HL-60/S4 (cell line): ENCODE results near the gene TMEM255A.

Experiments used
- in situ Hi-C: fragments of 300-500 bp; cut with MboI; formaldehyde crosslinking; loops from 2 replicates; pipeline ENCODE4 v1.14.3; 2022; ENCODE audit warnings: low sequenced_read_pairs

Gene TMEM255A

GRCh38 chrX:120308959-120309872, 2.0 kb downstream of the TMEM255A start:
- in situ Hi-C loops: no loop called here

- in situ Hi-C loops: no loop called here
These were observed 2.7 kb downstream of the TMEM255A start for GRCh38 chrX:120308558-120308957.

GRCh38 chrX:120306630-120307029, 4.6 kb downstream of the TMEM255A start:
- in situ Hi-C loops: no loop called here

DNA sequence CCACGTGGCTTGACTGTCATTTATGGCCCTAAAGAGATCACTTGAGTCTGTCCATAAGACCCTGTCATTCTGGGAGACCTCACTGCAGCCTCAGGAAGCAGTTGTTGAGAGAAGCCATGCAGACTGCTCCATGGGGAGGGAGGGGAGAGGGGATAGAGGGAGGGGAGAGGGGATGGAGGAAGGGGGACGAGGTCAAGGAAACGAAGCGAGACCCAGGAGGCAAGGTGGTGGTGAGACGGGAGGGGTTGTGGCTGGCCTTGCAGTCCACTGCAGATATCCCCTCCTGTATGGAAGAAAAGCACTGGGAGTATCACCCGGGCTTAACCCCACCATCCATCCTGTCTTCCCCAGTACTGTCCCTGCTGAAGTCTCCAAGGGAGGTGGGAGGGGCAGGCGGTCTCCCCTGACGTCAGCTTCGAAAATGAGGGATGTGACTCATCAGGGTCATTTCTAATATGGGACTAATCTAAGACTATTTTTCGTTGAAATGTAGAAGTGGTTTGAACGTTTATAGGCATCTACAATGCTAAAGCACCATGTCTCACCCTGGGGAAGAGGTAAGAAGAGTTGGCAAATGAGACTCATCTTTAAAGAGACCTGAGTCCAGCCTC, 5.6 kb downstream of the TMEM255A start:
- in situ Hi-C loops: no loop called here

DNA sequence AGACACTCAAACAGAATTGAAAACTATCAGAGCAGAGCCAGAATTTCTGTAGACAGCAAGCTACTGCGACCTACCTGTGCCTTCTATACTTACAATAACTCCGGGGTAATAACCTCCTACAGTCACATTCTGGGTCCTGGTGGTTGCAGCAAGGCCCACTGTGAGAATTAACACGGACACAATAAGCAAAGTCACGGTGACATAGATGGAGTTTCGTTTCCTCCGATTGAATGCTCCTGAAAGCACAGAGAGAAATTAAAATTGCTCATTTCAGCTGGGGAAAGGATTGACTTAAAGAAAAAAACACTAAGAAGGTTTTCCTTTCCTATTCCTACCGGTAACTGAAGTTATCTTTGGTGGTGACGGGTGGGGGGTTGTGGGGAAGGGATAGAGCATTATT, 7.0 kb downstream of the TMEM255A start:
- in situ Hi-C loops: no loop called here

DNA sequence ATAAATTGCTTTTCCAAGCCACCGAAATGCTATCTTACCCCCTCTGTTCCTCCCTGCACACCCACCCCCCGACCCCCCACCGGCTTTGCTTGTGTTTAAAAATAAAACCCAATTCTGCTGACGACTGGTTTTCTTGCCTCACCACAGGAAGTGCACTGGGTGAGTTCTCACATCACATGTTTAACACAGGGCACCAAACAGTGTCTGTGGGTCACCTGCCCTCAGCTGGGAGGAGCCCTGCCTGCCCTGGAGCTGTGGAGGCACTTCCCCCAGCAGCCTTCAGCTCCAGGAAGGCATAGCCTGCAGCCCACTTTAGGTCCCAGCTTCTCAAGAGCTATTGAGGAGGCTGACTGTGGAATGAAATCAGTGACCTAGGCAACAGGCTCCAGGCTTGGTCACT, 8.8 kb downstream of the TMEM255A start:
- in situ Hi-C loops: no loop called here

DNA sequence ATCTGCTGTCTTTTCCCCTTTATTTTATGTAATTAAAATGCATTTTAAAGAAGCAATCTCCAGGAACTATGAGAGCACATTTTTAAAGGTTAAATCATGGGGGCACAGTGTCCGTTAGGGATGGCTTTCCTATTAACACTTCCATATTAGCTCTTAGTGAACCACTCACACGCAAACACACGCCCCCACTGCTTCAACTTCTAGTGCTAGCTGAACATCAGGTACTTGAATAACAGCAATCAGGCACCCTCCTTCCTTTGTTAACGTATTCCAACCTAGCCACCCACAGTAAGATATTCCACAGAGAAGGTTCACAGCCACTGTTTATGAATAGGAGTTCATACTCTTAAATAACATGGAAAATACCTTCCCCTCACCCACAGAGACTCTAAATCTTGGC, 9.3 kb downstream of the TMEM255A start:
- in situ Hi-C loops: no loop called here

GRCh38 chrX:120301497-120301896, 9.8 kb downstream of the TMEM255A start:
- in situ Hi-C loops: no loop called here

GRCh38 chrX:120299928-120300327, 11.3 kb downstream of the TMEM255A start:
- in situ Hi-C loops: no loop called here

GRCh38 chrX:120297923-120298322, 13.3 kb downstream of the TMEM255A start:
- in situ Hi-C loops: no loop called here

- in situ Hi-C loops: no loop called here
These were observed 16.6 kb downstream of the TMEM255A start for GRCh38 chrX:120294651-120295050.

- in situ Hi-C loops: no loop called here
These were observed 18.2 kb downstream of the TMEM255A start for GRCh38 chrX:120293015-120293414.

DNA sequence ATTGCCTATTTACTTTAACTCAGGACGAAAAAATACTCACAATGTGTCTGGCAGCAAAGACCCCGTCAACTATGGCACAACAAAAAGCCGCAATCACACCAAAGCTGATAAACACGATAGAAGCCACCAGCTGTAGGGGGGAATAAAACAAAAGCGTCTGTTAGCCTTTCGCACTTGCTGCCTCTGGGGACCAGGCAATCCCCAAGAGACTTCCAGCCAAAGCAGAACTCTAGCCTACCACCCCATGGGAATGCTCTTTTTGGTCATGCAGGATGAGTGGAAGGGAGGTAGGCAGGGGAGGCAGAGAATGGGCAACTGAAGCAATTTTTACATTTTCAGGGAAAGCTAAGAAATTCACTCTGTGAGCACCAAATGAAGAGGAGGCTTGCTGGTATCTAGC, 20.1 kb downstream of the TMEM255A start:
- in situ Hi-C loops: no loop called here

GRCh38 chrX:120290107-120290506, 21.2 kb downstream of the TMEM255A start:
- in situ Hi-C loops: no loop called here

DNA sequence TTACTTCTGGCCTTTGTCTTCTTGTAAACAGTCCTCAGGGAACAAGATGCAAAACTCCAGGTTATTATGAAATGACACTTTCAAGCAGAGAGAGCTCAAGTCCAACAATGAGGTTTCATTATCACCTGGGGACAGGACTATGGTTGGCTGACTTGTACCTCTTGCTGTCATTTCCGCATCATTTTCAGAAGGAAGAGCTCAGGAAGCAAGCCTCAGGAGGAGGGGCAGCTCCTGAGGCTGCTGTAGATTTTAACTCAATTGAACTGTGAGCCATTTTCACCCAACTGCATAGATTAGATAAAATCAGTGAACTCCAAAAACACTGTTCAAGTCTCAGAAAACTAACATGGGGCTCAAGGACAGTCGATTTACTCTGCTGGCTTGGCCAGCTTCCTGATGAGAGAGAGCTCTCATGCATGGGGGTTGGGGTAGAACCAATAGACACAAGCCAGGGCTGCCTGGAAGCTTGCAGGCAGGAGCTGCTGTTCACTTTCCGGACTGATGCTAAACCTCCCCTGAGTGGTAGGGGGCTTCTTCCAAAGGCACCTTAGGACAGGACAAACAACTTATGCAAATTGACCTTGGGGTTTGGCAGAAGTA, 23.6 kb downstream of the TMEM255A start:
- in situ Hi-C loops: no loop called here

- in situ Hi-C loops: no loop called here
These were observed 24.3 kb downstream of the TMEM255A start for GRCh38 chrX:120286733-120287512.

DNA sequence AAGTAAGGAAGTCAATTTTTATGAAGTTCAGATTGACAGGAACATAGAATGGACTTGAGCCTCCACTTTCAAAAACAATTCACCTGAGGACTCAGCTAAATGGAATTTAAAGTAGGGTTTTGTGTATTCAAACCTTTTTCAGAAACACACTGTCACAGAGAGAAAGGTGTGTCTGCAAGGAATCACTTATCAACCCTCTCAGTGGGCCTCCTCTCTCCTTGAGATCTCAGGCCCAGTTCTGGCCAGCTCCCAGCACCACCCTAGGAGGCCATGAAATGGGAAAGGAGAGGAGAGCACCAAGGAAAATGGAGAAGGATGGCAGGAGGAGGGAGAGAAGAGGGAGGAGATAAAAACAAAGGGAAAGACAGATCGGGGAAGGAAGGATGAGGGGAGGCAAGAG, 28.6 kb downstream of the TMEM255A start:
- in situ Hi-C loops: no loop called here

DNA sequence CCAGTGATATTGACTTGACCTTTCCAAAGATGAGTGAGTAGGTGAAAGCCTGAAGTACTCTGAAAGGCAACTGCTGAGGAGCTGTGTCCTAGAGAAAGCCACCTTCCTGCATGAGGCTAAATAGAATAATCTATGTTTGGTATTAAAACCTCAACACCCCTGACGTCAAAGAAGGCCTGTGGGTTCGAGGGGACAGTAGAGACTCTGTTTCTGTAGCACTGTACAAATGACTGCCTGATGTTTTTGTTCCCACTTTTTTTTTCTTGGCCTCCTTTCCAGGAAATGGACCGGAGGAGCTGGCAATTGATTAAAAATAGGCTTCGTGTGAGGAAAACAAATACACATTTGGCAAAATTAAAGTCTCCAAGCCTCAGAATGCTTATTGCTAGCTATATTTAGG, 29.5 kb downstream of the TMEM255A start:
- in situ Hi-C loops: no loop called here

DNA sequence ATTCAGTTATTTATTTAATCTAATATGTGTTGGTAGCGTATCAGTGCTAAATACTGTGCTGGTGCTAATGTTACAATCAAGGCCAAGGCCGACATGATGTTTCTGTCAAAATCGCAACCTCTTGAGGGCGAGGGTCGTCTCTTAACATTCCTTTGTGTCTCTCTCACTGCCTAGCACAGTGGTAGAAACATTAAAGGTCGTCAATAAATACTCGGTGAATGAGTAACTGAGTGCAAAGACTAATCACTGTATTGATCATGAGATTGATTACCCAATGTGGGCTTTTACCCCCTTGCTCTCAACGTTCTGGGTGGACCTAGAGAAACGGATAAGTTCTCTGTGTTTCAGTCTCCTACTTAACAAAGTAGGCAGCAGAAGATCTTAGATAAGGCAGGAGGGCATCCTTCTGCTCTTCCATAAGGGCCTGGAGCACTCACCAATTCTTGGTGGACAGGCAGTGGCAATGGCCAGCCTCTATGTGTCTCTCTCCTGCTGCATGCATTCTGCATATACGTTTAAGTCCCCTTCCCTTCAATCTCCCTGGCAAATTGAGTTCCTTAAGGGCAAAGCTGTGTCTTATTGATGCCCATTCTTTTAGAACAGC, 30.1 kb downstream of the TMEM255A start:
- in situ Hi-C loops: no loop called here

DNA sequence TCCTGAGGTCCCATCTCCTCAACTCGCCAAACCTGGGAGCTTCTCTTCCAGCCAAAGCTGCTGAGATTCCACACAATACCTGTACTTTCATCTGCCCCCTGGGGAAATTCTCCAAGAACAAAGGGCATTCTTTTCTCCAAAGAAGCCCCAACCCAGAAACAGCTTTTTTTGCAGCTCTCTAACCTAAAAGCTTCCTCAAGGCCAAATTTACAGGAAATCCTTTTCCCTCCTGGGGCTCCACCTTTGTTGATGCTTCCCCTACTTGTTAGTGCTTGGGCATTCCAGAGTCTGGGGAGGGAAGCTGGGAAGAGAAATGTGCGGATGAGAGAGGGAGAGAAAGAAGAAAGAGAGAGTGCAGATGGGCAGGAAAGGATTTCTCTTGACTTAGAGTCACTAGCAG, 36.3 kb downstream of the TMEM255A start:
- in situ Hi-C loops: no loop called here

DNA sequence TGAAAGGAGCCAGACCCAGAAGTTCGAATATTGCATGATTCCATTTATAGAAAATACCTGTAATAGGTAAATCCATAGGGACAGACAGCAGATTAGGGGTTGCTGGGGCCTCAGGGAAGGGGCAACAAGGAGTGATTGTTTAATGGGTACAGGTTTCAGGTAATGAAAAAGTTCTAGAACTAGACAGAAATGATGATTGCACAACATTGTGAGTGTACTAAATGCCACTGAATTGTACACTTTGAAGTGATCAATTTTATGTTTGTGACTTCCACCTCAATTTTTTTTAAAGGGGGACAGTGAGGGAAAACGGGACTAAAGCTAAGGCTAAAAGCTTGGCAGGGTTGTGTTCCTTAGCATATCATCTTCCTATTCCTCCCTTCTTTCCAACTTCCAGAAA, 37.1 kb downstream of the TMEM255A start:
- in situ Hi-C loops: no loop called here
